ENCODE results near the gene HIPK2. TPM values are rescaled to one million over a fixed set of nuclear protein-coding genes. Genes with fewer than 3 reads are reported as not detected.

The HIPK2 gene
- total and polyA plus RNA-seq, 12 donors = 19.7 to 203 (median 127) TPM

DNA sequence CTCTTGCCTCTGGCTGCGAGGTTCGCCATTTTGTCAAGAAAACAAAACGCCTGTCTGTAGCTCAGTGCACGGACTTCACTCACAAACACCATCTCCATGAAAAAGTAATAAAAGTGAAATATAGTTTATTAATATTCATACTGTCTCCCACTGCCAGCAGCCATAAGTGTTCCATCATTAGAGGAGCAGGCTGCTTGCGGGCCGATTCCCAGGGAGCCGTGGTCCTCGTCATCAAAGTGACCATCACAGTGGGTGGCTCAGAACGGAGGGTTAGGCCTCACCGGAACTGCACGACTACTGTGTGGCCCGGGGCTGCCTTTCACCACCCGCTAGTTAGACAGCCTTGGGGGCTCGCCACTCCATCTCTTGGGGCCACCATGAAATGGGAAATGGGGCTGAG, 82.7 kb downstream of the HIPK2 start:
- DNase-seq (no peak), ATAC-seq (no peak)
- intact Hi-C loops (cut with DNase I) = no loop called here
- WGBS, 2 donors = 94 to 96% methylated on average over 14 of the region's 14 CpGs
- Histone ChIP-seq H3K36me3 (peaks cover 0 to 56% (median 0%) of the 10 kb centered on the region in 9 donors), H3K27ac (no peak overlapping the region), H3K9me3 (no peaks in the 10 kb centered on the region), H3K27me3 (no peaks in the 10 kb centered on the region), H3K4me3 (no peak overlapping the region), H3K4me1 (peaks cover 0 to 64% (median 44%) of the 10 kb centered on the region in 9 donors)
- TF ChIP-seq, protein P1, sequence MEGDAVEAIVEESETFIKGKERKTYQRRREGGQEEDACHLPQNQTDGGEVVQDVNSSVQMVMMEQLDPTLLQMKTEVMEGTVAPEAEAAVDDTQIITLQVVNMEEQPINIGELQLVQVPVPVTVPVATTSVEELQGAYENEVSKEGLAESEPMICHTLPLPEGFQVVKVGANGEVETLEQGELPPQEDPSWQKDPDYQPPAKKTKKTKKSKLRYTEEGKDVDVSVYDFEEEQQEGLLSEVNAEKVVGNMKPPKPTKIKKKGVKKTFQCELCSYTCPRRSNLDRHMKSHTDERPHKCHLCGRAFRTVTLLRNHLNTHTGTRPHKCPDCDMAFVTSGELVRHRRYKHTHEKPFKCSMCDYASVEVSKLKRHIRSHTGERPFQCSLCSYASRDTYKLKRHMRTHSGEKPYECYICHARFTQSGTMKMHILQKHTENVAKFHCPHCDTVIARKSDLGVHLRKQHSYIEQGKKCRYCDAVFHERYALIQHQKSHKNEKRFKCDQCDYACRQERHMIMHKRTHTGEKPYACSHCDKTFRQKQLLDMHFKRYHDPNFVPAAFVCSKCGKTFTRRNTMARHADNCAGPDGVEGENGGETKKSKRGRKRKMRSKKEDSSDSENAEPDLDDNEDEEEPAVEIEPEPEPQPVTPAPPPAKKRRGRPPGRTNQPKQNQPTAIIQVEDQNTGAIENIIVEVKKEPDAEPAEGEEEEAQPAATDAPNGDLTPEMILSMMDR (IDR thresholded peaks at IDR 0.05) = no peak

DNA sequence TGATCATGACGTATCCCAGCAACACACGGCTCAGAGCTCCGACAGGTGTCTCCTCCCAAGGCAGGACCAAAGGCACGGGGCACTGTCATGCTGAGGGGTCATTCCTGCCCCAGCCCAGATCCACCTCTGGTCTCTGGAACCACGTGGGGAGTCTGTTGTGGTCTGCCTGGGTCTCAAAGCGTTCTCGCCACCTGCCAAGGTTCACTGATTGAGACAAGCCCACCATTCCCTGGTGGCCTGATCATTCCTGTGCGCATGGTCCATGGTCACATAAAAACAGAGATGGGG, 83.5 kb downstream of the HIPK2 start:
- DNase-seq (no peak), ATAC-seq (no peak)
- no peak overlapping the region for H3K27ac ChIP-seq
- intact Hi-C loops (cut with DNase I) = no loop called here
- H3K4me3 ChIP-seq = no peak overlapping the region
- peaks cover 0 to 57% (median 0%) of the 10 kb centered on the region in 9 donors for H3K36me3 ChIP-seq
- no peaks in the 10 kb centered on the region for H3K9me3 ChIP-seq
- peaks cover 0 to 58% (median 41%) of the 10 kb centered on the region in 9 donors for H3K4me1 ChIP-seq
- TF ChIP-seq, protein P1 (IDR thresholded peaks at IDR 0.05) = no peak
- WGBS, 2 donors = 95 to 96% methylated on average over 8 of the region's 8 CpGs
- H3K27me3 ChIP-seq = no peaks in the 10 kb centered on the region

DNA sequence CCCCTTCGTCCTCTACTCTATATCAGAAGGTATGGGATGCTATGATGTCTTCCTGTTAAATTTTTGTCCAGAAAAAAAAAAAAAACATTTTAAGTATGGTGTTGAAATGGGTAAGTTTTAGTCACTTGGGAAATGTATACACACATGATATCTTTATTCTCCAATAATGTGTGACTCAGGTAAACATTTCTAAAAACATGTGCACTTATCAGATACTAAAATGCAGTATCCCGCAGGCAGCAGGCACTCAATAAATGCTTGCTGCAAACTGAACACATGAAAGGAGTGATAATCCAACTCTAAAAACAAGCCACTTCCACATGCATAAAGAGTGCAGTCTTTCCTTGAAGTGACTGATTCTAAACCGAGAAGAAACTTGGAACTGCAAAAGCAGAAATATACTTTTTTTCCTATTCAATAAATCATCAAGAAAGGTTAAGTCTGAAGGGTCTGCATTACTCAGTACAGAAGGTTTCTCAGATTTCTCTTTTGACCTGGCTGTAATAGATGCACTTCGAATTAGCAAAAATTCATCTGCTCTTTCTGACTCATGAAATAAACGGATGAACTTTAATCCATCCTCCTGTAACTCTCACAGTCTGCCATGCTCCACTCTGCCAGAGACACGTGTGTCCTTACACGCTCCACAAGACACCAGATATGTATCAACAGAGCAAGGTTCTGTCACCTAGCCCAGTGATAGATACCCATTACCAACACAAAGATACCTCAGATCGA, 84.0 kb downstream of the HIPK2 start:
- DNase-seq (no peak), ATAC-seq (no peak)
- Histone ChIP-seq H3K4me1 (peaks cover 0 to 63% (median 39%) of the 10 kb centered on the region in 9 donors), H3K36me3 (peaks cover 0 to 57% (median 0%) of the 10 kb centered on the region in 9 donors), H3K27ac (no peak overlapping the region), H3K27me3 (no peaks in the 10 kb centered on the region), H3K4me3 (no peak overlapping the region), H3K9me3 (no peaks in the 10 kb centered on the region)
- TF ChIP-seq, protein P1 (IDR thresholded peaks at IDR 0.05) = no peak
- 81 to 86% methylated on average over 8 of the region's 8 CpGs for WGBS, 2 donors
- intact Hi-C loops (cut with DNase I) = no loop called here

DNA sequence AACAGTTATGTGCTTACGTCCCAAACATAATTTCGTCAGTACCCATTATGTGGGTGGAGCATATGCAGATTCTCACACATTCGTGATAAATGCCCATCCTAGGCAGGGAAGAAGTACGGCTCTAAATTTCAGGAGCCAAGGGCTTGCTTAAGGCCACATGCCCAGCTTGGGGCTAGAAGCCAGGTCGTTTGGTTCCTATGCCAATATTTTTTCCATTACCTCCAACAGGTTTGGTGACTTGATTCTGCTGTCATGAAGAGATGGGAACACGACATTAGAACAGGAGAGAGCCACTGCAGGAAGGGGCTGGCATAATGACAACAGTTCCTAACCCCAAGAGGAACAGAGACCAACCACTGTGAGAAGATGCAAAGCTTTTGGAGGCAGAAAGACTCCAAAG, 85.1 kb downstream of the HIPK2 start:
- DNase-seq = no peak
- TF ChIP-seq, protein P1 (IDR thresholded peaks at IDR 0.05) = no peak
- H3K9me3 ChIP-seq = no peaks in the 10 kb centered on the region
- peak overlapping the region in 1 of 10 donors; percentile 38 for H3K27ac ChIP-seq
- H3K27me3 ChIP-seq = no peaks in the 10 kb centered on the region
- WGBS, 2 donors = 66 to 67% methylated on average over 6 of the region's 6 CpGs
- no peak for ATAC-seq
- peaks cover 0 to 57% (median 0%) of the 10 kb centered on the region in 9 donors for H3K36me3 ChIP-seq
- peaks cover 0 to 72% (median 41%) of the 10 kb centered on the region in 9 donors for H3K4me1 ChIP-seq
- no peak overlapping the region for H3K4me3 ChIP-seq
- intact Hi-C loops (cut with DNase I) = no loop called here
